ENCODE data around the gene SOBP.
"Not testable (repeated sequence)": the region's sequence is repeated elsewhere in the genome, so short reads cannot be mapped to it uniquely, and the experiment has no call there.

The SOBP gene

DNA sequence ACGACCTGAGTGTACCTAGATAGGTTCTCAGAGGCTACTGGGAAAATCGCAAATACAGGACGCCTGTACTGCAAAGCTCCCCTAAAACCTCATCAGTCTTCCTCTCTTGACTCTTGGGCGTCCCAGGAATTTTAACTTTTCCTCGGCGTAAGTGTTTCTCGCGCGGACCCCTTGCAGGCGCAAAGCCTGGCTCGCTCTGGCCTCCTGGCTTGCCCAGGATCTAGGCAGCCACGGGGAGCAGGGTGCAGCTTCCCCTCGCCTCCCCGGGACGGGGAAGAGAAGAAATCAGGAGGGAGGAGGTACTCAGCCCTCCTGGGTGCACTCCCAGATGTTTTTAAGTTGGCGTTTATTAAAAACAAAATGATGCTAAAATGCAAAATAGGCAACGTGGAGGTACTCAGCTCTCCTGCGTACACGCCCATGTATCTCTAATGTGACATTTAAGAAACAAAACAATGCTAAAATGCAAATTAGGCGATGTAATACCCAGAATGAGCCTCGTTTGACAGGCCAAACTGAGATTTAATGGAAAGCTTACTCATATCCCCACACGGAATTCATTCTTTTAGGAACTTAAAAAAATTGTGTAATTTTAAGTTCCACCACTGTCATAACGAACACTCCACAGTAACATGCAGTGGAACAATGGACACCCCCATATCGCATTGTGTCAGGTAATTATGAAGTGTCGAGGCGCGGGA lies 1.6 kb upstream of the SOBP start:
- no peak for DNase-seq

- DNase-seq = no peak
These were observed 862 bp upstream of the SOBP start for GRCh38 chr6:107488875-107489635.

DNA sequence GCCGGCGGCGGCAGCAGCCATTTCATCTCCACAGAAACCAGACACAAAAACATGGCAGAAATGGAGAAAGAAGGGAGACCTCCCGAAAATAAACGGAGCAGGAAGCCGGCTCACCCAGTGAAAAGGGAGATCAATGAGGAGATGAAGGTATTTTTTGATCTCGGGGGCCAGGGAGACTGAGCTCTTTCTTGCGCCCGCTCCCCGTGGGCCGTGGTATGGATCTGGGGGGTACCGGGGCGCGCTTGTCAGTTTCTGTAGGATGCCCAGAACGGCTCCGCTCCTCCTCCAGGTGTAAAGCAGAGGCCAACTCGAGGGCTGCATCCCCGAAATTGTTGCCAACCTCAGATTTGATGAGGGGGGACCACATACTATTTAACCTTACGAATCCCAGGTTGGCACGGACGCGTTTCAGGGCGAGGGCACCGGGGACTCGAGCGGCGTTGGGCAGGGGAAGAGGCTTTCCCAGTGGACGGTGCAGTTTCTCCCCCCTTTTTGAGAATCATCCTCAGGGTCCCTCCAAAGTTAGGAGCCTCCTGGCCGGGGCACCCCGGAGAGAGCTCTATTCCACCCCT lies 735 bp downstream of the SOBP start:
- no peak for DNase-seq

DNA sequence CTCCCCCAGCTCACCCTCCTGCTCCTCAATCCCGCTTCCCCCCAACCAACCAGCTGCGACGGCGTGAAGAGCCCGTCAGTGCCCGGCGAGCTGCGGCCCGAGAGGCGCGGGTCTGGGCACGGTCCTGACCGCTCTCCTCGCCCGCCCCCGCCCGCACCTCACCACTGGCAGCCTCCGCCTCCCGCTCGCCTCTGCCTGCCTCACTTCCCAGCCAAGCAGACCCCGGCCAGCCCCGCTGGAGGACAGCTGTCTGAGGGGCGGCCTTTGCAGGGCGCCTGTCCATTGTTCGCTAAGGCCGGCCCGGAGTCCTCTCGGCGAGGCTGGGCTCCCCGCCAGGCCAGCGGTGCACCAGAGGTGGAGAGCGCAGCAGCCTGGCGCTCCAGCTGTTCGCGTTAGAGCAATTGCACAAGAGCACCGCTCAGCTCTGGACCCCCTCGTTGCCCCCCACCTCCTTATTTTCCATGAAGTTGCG lies 1.3 kb downstream of the SOBP start:
- no peak for DNase-seq

DNA sequence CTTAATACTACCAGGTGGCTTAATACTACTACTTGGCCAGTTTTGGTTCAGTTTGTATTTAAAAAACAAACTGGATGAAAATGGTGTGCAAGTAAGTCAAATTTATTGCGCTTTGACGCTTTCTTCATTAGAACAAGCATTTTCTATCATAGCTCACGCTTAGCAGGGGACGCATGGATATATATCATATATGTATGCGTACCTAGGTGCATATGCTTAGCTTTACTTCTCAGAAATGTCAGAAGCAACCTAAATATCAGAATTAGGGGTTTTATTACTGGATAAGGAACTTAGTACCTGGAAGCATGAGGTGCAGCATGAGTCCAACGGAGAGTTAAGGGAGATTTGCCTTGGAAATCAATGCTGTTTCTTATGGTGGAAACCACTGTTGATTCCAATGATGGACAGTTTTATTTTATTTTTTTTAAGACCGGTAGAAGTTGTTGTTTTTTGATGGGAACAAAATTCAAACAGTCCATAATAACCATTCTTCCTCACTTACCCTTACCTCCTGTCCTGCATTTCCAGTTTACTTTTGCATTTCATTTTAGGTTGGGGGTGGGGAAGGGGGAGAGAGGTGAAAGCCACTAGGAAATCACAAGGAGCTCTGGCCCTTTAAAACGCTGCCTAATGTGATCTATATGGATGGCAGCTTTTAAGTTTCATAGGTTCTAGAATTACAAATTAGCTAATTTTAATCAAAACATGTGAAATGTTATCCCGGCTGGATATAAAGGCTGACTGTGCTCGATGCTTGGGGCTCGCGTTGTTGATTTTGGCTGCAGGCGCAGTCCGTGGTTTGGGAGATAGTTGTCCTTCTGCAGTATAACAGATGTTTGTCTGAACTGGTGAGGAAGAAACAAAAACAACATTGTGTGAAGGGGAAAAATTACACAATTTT lies 2.1 kb downstream of the SOBP start:
- DNase-seq = no peak

GRCh38 chr6:107493158-107494057 lies 3.5 kb downstream of the SOBP start:
- DNase-seq = no peak

GRCh38 chr6:107495196-107495643 lies 5.3 kb downstream of the SOBP start:
- DNase-seq = no peak

GRCh38 chr6:107495971-107496370 lies 6.1 kb downstream of the SOBP start:
- DNase-seq = no peak

DNA sequence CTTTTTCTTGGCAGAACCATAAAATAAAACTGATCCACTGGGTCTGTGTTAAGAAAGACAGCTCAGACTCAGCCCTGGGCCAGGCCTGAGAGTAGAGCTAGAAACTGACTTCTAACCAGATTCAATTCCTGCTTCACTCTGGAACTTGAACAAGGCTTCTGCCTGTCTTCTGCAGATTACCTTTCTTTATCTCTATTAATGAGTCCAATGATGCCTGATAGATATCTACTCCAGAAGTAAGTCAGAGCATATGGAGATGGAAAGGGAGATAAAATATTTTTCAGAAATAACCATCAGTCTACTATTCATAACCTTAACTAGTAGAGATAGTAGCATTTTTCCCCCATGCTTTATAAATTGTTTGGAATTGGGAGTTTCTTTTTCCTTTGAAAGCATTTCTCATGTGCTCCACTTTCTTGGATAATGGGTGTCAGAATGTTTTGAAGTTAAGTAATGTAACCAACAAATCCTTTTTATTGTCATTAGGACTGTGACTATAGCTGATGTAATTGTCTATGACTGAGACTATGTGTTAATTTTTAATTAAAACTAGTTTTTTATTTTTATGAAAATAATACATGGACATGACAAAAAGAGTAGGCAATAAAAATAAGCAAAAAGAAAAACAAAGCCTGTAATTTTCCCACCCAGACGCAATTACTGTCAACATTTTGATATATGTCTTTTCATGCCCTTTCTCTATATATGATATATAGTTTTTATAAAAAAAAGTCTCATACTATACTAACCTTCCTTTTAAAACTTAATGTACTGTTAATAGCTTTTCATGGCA lies 7.2 kb downstream of the SOBP start:
- DNase-seq = no peak

DNA sequence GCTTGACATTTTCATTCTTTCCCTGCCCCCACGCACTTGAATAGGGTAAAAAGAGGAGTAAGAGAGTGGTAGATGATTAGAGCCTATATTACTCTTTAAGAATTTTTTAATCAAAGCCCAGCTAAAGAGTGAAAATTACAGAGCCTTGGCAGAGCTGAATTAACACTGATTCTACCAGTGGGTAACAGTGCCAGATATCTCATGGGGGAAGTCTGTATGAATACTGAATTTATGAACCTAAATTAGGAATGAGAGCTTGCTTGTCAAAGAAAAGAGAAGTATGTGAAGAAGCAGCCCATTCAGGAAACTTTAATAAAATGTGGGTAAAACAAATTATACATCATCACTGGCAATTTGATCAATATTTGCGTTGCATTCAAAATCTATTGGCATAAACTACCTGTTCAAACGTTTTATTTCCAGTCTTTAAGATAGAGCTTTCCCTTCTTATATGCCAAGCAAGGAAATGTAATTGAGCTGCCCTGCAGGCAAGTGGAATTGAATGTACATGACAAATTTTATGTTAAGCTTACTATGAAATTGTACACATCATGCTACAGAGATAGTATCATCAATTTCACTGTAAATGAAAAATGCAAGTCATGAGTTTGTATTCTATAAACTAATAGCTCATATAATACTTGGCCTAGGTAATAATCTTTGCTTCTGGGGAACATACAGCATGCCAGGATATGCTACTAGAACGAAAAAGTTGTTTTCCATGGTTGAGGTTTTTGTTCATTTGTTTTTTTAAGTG lies 14.5 kb downstream of the SOBP start:
- no peak for DNase-seq

DNA sequence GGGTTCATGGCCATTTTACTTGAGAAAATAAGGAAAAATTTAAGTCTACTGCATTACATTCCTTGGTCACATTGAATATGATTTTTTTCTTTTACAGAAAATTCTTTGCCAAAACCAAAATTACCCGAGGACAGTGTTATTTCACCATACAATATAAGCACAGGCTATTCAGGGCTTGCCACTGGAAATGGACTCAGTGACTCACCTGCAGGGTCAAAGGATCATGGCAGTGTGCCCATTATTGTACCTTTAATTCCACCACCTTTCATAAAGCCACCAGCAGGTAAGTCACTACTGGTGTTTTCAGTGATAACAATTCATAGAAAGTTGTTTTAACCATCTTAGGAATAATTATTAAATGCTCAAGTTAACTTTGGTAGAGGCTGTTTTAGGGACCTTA lies 16.2 kb downstream of the SOBP start:
- DNase-seq = no peak

DNA sequence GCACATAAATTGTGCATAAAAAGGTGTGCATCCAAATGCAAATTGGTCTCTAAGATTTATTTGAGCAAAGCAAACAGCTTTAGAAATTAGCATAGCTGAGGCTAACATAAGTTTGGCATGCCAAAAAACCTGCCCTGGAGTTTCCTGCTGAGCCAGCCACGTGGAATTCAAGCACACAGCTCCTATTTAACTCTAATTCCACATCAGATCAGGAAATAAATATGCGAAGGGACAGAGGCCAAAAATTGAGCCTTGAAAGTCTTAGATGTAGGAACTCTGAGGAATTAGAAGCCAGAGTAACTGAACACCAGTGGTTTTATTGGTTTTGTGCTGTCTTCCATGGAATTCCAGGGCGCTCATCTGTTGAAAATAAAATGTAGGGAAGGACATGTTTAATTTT lies 19.6 kb downstream of the SOBP start:
- no peak for DNase-seq

DNA sequence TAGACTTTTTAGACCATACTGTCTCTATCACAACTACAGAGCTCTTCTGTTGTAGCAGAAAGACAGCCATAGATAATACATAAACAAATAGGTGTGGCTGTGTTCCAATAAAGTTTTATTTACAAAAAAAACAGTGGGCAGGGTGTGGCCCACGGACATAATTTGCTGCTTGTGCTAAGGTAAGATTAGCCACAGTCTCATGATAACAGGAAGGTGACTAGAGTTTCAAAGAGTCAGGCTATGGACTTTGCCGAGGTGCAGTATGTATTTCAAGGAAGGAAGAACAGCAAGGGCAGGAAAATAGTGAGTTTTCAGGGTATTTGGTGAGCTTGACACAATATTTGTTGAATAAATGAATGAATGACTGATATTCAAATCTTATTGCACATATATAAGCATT lies 20.2 kb downstream of the SOBP start:
- DNase-seq = no peak

DNA sequence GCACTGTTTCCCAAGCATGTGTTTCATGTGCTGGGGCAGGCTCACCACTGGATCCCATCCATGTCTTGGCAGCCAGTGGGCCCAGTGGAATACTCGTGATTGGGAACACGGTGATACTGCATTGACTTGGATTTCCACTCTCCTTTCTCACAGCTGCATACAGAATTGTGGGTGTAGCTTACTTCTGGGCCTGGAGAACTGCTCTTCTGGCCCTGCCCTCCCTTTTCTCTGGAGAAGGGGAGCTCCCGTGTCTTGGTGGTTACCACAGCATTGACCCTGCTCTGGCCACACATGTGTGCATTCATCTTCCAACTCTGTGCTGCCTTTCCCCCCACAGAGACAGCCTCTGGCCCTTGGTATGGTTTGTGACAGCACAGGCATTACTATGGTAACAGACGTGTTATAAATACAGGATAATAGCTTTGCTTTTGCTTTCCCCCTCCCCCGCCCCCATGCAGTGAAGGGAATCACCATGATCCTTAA lies 21.6 kb downstream of the SOBP start:
- DNase-seq = no peak

DNA sequence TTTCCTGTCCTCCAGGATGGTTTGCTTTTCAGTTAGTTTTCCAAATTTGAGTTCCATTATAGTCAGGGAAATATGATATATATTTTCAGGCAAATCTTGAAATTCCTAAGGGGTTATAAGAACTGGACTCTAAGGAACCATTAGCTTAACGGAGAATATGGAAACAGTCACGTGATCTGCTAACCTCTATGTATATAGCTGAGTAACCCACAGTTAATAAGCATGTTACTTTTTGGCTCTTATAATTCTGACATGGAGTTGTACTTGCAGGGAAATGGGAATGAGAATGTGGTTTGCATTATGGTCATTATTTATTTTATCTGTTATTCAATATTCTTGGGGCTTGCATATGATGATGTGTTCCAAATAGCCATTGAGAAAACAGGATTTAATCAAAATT lies 23.3 kb downstream of the SOBP start:
- no peak for DNase-seq

DNA sequence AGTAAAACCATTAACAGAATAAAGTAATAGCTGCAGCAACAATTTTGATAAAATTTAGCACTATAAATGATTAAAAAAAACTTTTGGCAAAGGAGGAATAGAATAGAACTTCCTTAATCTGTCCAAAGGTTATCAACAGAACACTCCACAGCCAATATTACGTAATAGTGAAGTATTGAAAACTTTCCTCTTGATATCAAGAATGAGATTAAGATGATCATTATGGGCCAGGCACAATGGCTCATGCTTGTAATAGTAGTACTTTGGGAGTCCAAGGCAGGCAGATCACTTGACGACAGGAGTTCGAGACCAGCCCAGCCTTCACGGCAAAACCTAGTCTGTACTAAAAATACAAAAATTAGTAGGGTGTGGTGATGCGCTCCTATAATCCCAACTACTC lies 26.0 kb downstream of the SOBP start:
- DNase-seq = no peak

DNA sequence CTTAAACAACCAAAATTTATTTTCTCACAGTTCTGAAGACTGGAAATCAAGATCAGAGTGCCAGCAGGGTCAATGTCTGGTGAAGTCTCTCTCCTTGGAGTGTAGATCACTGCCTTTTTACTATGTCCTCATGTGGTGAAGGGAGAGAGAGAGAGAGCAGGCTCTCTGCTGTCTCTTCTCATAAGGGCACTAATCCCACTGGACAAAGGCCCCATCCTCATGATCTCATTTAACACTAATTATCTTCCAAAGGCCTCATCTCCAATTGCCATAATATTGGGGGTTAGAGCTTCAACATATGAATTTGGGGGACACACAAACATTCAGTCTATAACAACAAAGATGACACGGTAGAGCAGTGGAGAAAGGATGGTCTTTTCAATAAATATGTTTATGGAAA lies 27.4 kb downstream of the SOBP start:
- no peak for DNase-seq

DNA sequence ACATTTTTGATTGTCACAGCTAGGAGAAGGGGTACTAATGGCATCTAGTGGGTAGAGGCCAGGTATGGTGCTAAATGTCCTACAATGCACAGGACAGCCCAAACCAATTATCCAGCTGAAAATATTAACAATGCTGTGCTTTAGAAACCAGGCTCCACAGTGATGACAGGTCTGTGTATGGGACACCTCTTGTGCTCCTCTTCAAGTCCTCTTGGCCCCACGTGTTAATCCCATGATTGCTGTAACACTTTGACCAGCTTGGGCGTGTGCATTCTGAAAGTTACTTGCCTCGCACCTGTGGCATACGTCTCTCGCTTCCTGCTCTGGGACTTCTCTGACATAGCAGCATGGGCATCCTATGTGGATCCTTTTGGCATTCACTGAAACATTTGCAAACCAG lies 29.3 kb downstream of the SOBP start:
- DNase-seq = not testable (repeated sequence)

DNA sequence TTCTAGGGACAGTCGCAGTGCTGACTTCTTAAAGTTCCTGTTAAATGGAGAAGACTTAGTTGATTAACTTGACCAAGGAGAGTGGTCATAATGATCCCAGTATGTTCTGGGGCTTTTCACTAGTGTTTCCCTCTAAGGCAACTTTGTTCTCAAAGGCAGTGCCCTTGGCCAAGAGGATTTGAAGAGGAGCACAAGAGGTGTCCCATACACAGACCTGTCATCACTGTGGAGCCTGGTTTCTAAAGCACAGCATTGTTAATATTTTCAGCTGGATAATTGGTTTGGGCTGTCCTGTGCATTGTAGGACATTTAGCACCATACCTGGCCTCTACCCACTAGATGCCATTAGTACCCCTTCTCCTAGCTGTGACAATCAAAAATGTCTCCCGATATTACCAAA lies 30.8 kb downstream of the SOBP start:
- DNase-seq = not testable (repeated sequence)
